ENCODE measurements around the gene ANKFY1.

DNA sequence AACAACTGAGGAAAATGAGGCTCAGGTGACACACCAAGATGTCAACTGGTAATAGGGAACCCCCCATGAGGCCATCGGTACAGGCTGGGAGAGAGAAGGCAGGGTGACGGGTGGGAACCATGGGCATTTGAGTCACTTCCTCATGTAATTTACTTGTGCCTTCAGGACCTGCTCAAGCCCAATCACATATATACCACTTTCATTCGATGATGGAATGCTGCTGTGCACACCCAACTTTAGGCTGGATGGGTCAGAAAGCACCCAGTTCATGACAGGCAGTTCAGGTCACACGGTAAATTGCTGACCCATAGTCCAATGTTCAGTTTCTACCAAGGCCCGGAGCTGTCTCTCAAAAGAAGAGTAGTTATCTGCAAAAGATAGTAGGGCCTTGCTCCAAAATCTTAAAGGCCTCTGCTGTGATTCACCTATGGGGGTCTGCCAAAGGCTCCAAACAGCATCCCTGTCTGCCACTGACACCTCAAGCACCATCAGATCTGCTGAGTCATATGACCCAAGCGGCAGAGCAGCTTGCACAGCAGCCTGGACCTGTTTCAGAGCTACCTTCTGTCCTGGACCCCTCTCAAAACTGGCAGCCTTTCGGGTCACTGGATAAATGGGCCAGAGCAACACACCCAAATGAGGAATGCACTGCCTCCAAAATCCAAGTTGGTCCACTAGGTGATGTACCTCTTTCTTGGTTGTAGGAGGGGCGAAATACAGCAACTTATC, 145.6 kb downstream of the ANKFY1 start:
- TF ChIP-seq POLR2A (IDR thresholded peaks at IDR 0.05), result no peak
- TF ChIP-seq, protein P1, sequence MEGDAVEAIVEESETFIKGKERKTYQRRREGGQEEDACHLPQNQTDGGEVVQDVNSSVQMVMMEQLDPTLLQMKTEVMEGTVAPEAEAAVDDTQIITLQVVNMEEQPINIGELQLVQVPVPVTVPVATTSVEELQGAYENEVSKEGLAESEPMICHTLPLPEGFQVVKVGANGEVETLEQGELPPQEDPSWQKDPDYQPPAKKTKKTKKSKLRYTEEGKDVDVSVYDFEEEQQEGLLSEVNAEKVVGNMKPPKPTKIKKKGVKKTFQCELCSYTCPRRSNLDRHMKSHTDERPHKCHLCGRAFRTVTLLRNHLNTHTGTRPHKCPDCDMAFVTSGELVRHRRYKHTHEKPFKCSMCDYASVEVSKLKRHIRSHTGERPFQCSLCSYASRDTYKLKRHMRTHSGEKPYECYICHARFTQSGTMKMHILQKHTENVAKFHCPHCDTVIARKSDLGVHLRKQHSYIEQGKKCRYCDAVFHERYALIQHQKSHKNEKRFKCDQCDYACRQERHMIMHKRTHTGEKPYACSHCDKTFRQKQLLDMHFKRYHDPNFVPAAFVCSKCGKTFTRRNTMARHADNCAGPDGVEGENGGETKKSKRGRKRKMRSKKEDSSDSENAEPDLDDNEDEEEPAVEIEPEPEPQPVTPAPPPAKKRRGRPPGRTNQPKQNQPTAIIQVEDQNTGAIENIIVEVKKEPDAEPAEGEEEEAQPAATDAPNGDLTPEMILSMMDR (IDR thresholded peaks at IDR 0.05), result no peak
